RCC 7860 (cell line): ENCODE results near the gene TPT1.

Experiments
- DNase-seq: peaks from one replicate; pipeline ENCODE4 v3.0.0-alpha.2; 2015; ENCODE audit warnings: low spot score
- FAIRE-seq: peaks from 2 replicates; lab custom pipeline; 2012; peaks lifted over from hg19 to GRCh38; lab: Jason Lieb, UNC

The TPT1 gene

GRCh38 chr13:45336025-45336800 is 4.8 kb downstream of the TPT1 start:
- FAIRE-seq (no peak), DNase-seq (no peak)

GRCh38 chr13:45335397-45336024 is 5.5 kb downstream of the TPT1 start:
- no peak for FAIRE-seq

GRCh38 chr13:45333977-45334922 is 6.7 kb downstream of the TPT1 start:
- DNase-seq (peak; percentile 32), FAIRE-seq (no peak)

More at GRCh38 chr13:45335397-45336024, 5.5 kb downstream of the TPT1 start:
- DNase-seq = no peak

GRCh38 chr13:45333251-45333976 is 7.6 kb downstream of the TPT1 start:
- no peak for FAIRE-seq
- DNase-seq = no peak

- DNase-seq = no peak
- no peak for FAIRE-seq
Observed at GRCh38 chr13:45332831-45333219, 8.2 kb downstream of the TPT1 start.

GRCh38 chr13:45332036-45332830 is 8.8 kb downstream of the TPT1 start:
- peak; percentile 60 for DNase-seq
- no peak for FAIRE-seq

GRCh38 chr13:45331692-45332035 is 9.3 kb downstream of the TPT1 start:
- no peak for DNase-seq
- no peak for FAIRE-seq

GRCh38 chr13:45331123-45331619 is 9.8 kb downstream of the TPT1 start:
- DNase-seq (no peak), FAIRE-seq (no peak)

- DNase-seq (no peak), FAIRE-seq (no peak)
Observed at GRCh38 chr13:45328661-45329111, 12.3 kb downstream of the TPT1 start.

- FAIRE-seq = no peak
- DNase-seq = no peak
Observed at GRCh38 chr13:45327253-45327955, 13.6 kb downstream of the TPT1 start.

GRCh38 chr13:45325806-45326205 is 15.2 kb downstream of the TPT1 start:
- FAIRE-seq (peak; percentile 56), DNase-seq (peak; percentile 59)

- no peak for DNase-seq
- FAIRE-seq = no peak
Observed at GRCh38 chr13:45320876-45321629, 19.9 kb downstream of the TPT1 start.

- FAIRE-seq (no peak), DNase-seq (no peak)
Observed at GRCh38 chr13:45316996-45317395, 24.0 kb downstream of the TPT1 start.

- DNase-seq (peak; percentile 30), FAIRE-seq (peak; percentile 55)
Observed at GRCh38 chr13:45316338-45316737, 24.6 kb downstream of the TPT1 start.

GRCh38 chr13:45315520-45316167 is 25.3 kb downstream of the TPT1 start:
- DNase-seq (no peak), FAIRE-seq (no peak)

- no peak for FAIRE-seq
- DNase-seq = no peak
Observed at GRCh38 chr13:45314822-45315221, 26.2 kb downstream of the TPT1 start.

GRCh38 chr13:45310341-45311131 is 30.4 kb downstream of the TPT1 start:
- no peak for DNase-seq
- no peak for FAIRE-seq
